Tibial nerve (tissue), 4 donors: Measurements from ENCODE around the gene CYP26B1. TPM values are rescaled to one million over a fixed set of nuclear protein-coding genes. Genes with fewer than 3 reads are reported as not detected.

ENCODE experiments used
- DNase-seq, 2 donors: peaks; one replicate each; pipeline ENCODE4 v3.0.0-alpha.2; 2019; ENCODE audit warnings: low spot score in 2 of 2
- H3K27ac ChIP-seq, 4 donors: fragments of 200-600 bp; sonication (generic) in 3 of 4; one replicate each; pipeline ENCODE4 v1.5.1; 2017 to 2019; ENCODE audit warnings: mild to moderate bottlenecking in 1 of 4
- H3K27me3 ChIP-seq, 2 donors: fragments of 200-600 bp; sonication (generic) in 1 of 2; one replicate each; pipeline versions ENCODE4 v1.5.1 to v1.6.0; 2017 to 2019
- H3K36me3 ChIP-seq, 3 donors: fragments of 200-600 bp; sonication (generic); one replicate each; pipeline ENCODE4 v1.5.1; 2018 to 2019
- H3K4me1 ChIP-seq, 4 donors: fragments of 200-600 bp; sonication (generic) in 3 of 4; one replicate each; pipeline ENCODE4 v1.5.1; 2017 to 2019
- H3K4me3 ChIP-seq, 4 donors: fragments of 200-600 bp; sonication (generic) in 3 of 4; one replicate each; pipeline ENCODE4 v1.5.1; 2017 to 2019; ENCODE audit warnings: mild to moderate bottlenecking in 1 of 4, moderate library complexity in 1 of 4
- H3K9me3 ChIP-seq, 4 donors: fragments of 200-600 bp; sonication (generic) in 3 of 4; one replicate each; pipeline ENCODE4 v1.5.1; 2017 to 2019
- EP300 ChIP-seq, 2 donors: sonication (generic); formaldehyde crosslinking; IDR thresholded peaks; one replicate each; pipeline ENCODE4 v1.6.1; 2017; ENCODE audit warnings: antibody characterized with exemption in 2 of 2, mild to moderate bottlenecking in 1 of 2
- POLR2A ChIP-seq, 2 donors: fragments of 450-650 bp; IDR thresholded peaks; one replicate each; pipeline ENCODE4 v1.6.1; 2017; ENCODE audit warnings: antibody characterized with exemption in 2 of 2, mild to moderate bottlenecking in 2 of 2, moderate library complexity in 2 of 2
- WGBS, 2 donors: methylation state at CpG; one replicate each; pipeline ENCODE4 v1.1.5; 2018; 5-methylcytosine and 5-hydroxymethylcytosine counted together
- total RNA-seq, 4 donors: library from RNA; depleted of rRNA; stranded (reverse); fragments of >200 nt; gene quantifications; one replicate each; pipeline ENCODE4 v1.1.0, GENCODE V29; 2016
- TF ChIP-seq, protein P1 (sequence below), 5 experiments: fragments of 200-600 bp in 3 of 5; fragments of 450-650 bp in 2 of 5; sonication (generic) in 3 of 5; IDR thresholded peaks; one replicate each; pipeline ENCODE4 v1.5.1; 2016 to 2019; ENCODE audit warnings: antibody characterized with exemption in 5 of 5, mild to moderate bottlenecking in 3 of 5, moderate library complexity in 2 of 5

Gene CYP26B1
- total RNA-seq, 4 donors from 2014 or later: 14.4 to 37.7 (median 34.2) TPM

- H3K36me3 ChIP-seq: no peaks in the 10 kb centered on the region
- H3K4me3 ChIP-seq: peak overlapping the region; percentile 26 to 56 (median 43)
- DNase-seq: peak; percentile 42 to 47
- H3K27me3 ChIP-seq: peaks cover 2 to 63% of the 10 kb centered on the region in 2 donors
- TF ChIP-seq POLR2A (IDR thresholded peaks at IDR 0.05): no peak
- TF ChIP-seq, protein P1, sequence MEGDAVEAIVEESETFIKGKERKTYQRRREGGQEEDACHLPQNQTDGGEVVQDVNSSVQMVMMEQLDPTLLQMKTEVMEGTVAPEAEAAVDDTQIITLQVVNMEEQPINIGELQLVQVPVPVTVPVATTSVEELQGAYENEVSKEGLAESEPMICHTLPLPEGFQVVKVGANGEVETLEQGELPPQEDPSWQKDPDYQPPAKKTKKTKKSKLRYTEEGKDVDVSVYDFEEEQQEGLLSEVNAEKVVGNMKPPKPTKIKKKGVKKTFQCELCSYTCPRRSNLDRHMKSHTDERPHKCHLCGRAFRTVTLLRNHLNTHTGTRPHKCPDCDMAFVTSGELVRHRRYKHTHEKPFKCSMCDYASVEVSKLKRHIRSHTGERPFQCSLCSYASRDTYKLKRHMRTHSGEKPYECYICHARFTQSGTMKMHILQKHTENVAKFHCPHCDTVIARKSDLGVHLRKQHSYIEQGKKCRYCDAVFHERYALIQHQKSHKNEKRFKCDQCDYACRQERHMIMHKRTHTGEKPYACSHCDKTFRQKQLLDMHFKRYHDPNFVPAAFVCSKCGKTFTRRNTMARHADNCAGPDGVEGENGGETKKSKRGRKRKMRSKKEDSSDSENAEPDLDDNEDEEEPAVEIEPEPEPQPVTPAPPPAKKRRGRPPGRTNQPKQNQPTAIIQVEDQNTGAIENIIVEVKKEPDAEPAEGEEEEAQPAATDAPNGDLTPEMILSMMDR (IDR thresholded peaks at IDR 0.05): no peak
- TF ChIP-seq EP300 (IDR thresholded peaks at IDR 0.05): peak in 1 of 2 donors; percentile 15
- 0% methylated on average over 45 to 47 of the region's 65 CpGs for WGBS, 2 donors
- peaks cover 0 to 64% (median 43%) of the 10 kb centered on the region in 4 donors for H3K4me1 ChIP-seq
- peak overlapping the region in 1 of 4 donors; percentile 28 for H3K27ac ChIP-seq
- no peaks in the 10 kb centered on the region for H3K9me3 ChIP-seq
Observed at GRCh38 chr2:72148837-72149555, 1.3 kb upstream of the CYP26B1 start.

- no peaks in the 10 kb centered on the region for H3K36me3 ChIP-seq
- 1% methylated on average over 62 to 68 of the region's 68 CpGs for WGBS, 2 donors
- H3K4me3 ChIP-seq: peak overlapping the region; percentile 30 to 56 (median 43)
- peaks cover 2 to 65% of the 10 kb centered on the region in 2 donors for H3K27me3 ChIP-seq
- TF ChIP-seq EP300 (IDR thresholded peaks at IDR 0.05): no peak
- TF ChIP-seq, protein P1 (IDR thresholded peaks at IDR 0.05): no peak
- TF ChIP-seq POLR2A (IDR thresholded peaks at IDR 0.05): no peak
- peak overlapping the region in 1 of 4 donors; percentile 80 for H3K27ac ChIP-seq
- H3K4me1 ChIP-seq: peaks cover 0 to 72% (median 51%) of the 10 kb centered on the region in 4 donors
- H3K9me3 ChIP-seq: no peaks in the 10 kb centered on the region
- peak in 1 of 2 donors; percentile 3 for DNase-seq
Observed at GRCh38 chr2:72148003-72148836, 558 bp upstream of the CYP26B1 start.

DNA sequence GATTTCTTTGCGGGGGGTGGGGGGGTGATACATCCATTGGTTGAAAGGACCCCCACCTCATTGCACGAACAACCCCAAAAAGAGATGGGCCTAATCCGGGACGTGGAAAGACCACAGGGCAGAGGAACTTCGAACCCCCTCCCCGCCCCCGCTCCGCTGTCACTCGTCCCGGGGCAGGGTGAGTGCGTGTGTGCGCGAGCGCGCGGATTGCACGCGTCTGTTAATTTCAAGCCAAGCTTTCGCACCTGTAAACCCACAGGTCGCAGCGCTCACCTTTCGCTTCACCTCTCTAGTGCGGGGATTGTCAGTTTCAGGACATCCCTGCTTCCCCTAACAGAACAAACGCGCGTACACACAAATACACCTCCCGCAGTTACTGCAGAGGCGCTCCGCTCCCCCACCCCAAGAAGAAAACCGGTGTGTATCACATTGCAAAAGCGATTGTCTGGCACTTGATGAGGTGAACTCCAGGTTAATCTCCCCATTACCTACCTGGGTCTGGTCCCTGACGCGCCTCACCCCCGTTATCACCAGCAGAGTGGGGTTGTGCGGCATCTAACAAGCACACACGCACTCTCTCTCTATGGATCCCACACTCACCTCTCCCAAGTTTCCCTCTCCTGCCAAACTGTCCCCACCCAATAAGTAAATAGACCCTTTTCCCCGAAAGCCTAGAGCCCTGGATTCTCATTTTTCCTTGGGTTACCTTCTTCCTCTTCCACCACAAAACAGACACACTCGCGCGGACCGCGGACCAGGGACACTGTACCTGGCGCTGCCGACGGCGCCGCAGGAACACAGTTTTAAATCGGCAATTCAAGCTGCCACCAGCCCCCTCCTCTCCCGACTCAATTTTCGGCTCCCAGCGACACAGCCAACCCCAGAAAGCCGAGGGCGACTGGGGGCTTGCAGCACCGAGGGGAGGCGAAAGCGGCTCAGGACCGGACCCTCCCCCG, 1.0 kb downstream of the CYP26B1 start:
- peak; percentile 3 to 11 for DNase-seq
- Histone ChIP-seq H3K27me3 (peaks cover 2 to 67% of the 10 kb centered on the region in 2 donors), H3K9me3 (no peaks in the 10 kb centered on the region), H3K36me3 (no peaks in the 10 kb centered on the region), H3K4me1 (peaks cover 0 to 88% (median 63%) of the 10 kb centered on the region in 4 donors), H3K4me3 (peak overlapping the region; percentile 27 to 56 (median 34)), H3K27ac (peak overlapping the region in 2 of 4 donors; percentile 57 to 80)
- TF ChIP-seq, protein P1 (IDR thresholded peaks at IDR 0.05): no peak
- TF ChIP-seq EP300 (IDR thresholded peaks at IDR 0.05) (no peak), POLR2A (IDR thresholded peaks at IDR 0.05) (no peak)
- 4 to 7% methylated on average over 45 to 53 of the region's 58 CpGs for WGBS, 2 donors

- H3K4me3 ChIP-seq: peak overlapping the region; percentile 31 to 56 (median 39)
- H3K27ac ChIP-seq: peak overlapping the region in 2 of 4 donors; percentile 57 to 80
- peaks cover 0 to 93% (median 63%) of the 10 kb centered on the region in 4 donors for H3K4me1 ChIP-seq
- 2% methylated on average over 33 of the region's 33 CpGs for WGBS, 2 donors
- DNase-seq: peak in 1 of 2 donors; percentile 10
- TF ChIP-seq EP300 (IDR thresholded peaks at IDR 0.05) (no peak), POLR2A (IDR thresholded peaks at IDR 0.05) (no peak)
- TF ChIP-seq, protein P1 (IDR thresholded peaks at IDR 0.05): no peak
- H3K9me3 ChIP-seq: no peaks in the 10 kb centered on the region
- H3K36me3 ChIP-seq: no peaks in the 10 kb centered on the region
- H3K27me3 ChIP-seq: peaks cover 2 to 67% of the 10 kb centered on the region in 2 donors
Observed at GRCh38 chr2:72145658-72146329, 1.9 kb downstream of the CYP26B1 start.
